Mononuclear cell (primary cell): ENCODE measurements around the gene ANKRD11. TPM values are rescaled to one million over a fixed set of nuclear protein-coding genes. Genes with fewer than 3 reads are reported as not detected.
"Not testable (repeated sequence)": the region's sequence is repeated elsewhere in the genome, so short reads cannot be mapped to it uniquely, and the experiment has no call there.

Source experiments
- H3K27me3 ChIP-seq: 2 replicates; pipeline ENCODE4 v1.6.0; 2011; ENCODE audit warnings: low read length, control low read depth; ENCODE audit not compliant: insufficient read depth
- H3K4me1 ChIP-seq: 2 replicates; pipeline ENCODE4 v1.5.1; 2011; ENCODE audit warnings: mild to moderate bottlenecking, low read length, control low read depth; ENCODE audit not compliant: insufficient read depth
- H3K4me3 ChIP-seq: 2 replicates; pipeline ENCODE4 v1.5.1; 2011; ENCODE audit warnings: mild to moderate bottlenecking, low read length, moderate library complexity
- H3K9me3 ChIP-seq: 2 replicates; pipeline ENCODE4 v1.5.1; 2011; ENCODE audit warnings: low read depth, mild to moderate bottlenecking, control low read depth, low read length
- total RNA-seq: library from RNA; depleted of rRNA; stranded (reverse); fragments of >200 nt; gene quantifications from one replicate; pipeline ENCODE4 v1.2.3, GENCODE V29; 2012

Gene ANKRD11
- total RNA-seq, 1 donor = 110 TPM

DNA sequence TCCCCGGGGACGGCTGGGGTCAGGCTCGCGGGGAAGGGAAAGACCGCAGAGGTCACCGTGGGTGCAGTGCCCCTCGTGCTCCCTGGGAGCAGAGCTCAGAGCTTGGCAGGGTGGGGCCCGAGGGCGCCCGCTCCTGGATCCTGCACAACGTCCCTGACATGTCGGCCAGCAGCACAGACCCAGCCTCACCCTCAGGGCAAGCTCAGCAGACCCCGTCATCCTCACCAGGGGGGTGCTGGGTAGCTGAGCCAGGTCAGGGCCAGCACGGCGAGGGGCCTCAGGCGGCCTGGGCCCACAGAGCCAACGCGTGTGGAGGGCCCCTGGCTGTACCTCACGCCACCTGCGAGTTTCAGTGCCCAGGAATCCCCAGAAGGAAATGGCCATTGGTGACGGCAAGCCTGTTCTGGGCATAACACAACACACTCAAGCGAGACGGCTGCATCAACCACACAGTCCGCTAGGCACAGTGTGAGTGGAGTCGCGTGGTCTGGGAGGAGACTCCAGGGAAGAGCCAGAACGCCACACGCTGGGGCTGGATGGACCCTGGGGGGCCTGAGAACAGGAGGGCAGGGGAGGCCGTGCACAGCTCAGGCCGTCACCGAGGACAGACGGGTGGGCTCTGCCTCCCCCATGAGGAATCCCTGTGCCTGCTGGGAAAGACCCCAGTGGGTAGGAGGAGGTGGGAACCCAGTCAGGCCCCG is 212.6 kb downstream of the ANKRD11 start:
- Histone ChIP-seq H3K4me1 (no peaks in the 10 kb centered on the region), H3K4me3 (no peak overlapping the region), H3K9me3 (no peaks in the 10 kb centered on the region), H3K27me3 (no peaks in the 10 kb centered on the region)

DNA sequence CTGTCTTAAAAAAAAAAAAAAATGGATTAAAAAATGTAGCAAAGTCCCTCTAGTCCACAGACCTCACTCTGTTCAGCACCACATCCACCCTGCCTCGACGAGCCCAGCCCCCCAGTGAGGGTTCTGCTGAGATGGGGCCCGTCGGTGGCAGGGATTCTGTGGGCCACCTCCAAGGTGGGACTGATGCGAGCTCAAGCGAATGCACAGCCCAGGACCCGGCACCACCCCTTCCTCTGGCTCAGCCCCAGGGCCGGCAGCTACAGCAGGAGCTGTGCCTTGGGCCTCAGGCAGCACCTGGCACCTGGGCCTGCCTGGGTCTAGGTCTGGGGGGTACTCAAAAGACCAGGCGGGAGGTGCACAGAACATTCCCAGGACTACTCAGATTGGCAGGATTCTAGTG is 213.3 kb downstream of the ANKRD11 start:
- H3K27me3 ChIP-seq = no peaks in the 10 kb centered on the region
- no peak overlapping the region for H3K4me3 ChIP-seq
- no peaks in the 10 kb centered on the region for H3K9me3 ChIP-seq
- H3K4me1 ChIP-seq = no peaks in the 10 kb centered on the region

DNA sequence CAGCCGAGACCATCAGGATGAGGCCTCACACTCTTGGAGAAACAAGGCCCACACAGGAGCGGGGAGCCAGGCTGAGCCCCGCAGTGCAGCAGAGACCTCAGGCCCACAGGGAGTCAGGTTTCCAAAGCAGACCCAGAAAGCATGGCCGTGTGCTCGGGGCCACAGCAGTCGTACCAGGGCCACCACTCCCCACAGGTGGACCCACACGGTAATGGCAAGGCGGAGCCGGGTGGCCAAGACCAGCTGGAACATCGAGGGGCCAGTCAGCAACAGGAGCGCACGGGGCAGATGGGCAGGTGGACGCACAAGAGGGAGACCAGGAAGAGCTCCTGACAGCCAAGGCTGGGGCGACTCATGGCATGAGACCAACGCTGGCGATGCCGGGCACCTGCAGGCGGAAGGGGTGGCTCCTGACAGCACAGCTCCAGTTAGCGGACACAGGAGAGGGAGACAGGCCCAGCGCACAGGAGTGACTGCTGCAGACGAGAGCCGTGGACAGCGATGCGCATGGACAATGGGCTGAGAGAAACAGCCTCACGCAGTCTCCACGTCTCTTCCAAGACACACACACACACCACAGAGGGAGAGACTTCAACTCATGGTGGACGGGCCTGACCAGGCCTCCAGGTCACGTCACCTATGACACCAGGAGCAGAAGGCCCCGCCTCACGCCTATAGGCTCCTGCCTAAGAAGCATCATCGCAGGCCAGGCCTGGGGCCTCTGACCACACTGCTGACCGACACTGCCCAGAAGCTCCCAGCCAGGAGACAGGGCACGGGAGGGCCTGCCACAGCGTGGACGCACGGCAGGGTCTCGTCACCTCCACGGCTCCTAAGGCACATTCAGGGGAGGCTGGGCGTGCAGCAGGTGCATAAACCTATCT is 214.3 kb downstream of the ANKRD11 start:
- H3K27me3 ChIP-seq = no peaks in the 10 kb centered on the region
- no peaks in the 10 kb centered on the region for H3K4me1 ChIP-seq
- H3K9me3 ChIP-seq = no peaks in the 10 kb centered on the region
- H3K4me3 ChIP-seq = no peak overlapping the region

DNA sequence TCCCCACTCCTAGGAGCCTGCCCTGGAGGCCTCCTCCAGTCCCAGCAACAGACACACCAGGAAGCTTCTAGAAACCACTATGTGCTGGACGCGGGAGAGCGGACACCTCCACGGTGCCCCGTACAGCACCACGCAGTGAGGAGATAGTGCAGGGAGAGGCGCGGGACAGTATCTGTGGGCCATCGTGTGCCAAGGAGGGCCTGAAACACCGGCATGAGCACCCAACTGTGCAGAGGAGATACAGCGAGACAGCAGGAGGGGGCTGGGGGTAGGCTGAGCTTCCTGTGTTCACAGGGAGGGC is 215.1 kb downstream of the ANKRD11 start:
- no peaks in the 10 kb centered on the region for H3K4me1 ChIP-seq
- no peaks in the 10 kb centered on the region for H3K9me3 ChIP-seq
- no peak overlapping the region for H3K4me3 ChIP-seq
- no peaks in the 10 kb centered on the region for H3K27me3 ChIP-seq

DNA sequence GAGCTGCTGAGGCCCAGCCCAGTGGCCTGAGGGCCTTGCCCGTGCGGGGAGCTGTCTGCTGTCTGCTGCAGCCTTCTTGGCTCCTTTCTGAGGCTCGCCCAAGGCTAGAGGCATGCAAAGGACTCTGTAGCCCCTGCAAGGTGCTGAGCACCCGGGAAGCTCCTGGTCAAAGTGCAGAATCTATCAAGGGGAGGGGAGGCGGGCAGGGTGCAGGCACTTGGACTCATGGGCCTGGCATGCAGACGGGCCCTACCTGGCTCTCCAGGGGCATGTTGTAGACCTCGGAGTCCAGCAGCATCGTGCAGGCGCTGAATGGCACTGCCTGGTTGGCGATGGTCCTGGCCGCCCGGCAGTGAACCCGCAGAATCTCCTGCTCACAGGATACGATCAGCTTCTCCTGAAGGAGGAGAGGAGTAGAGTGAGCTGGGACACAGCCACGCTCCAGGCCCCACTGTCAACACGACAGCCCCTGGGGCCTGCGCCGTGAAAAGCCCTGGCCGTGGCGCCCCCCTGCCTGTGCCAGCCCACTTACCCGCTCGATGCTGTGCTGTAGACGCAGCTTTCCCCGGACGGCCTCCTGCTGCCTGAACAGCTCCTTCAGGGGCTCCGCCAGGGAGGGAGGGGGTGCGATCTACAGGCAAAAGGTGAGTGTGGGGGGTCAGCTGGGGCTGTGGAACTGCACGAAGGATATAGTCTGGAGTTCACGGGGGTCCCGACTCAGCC is 215.6 kb downstream of the ANKRD11 start:
- no peaks in the 10 kb centered on the region for H3K27me3 ChIP-seq
- H3K4me1 ChIP-seq = no peaks in the 10 kb centered on the region
- no peaks in the 10 kb centered on the region for H3K9me3 ChIP-seq
- H3K4me3 ChIP-seq = no peak overlapping the region

DNA sequence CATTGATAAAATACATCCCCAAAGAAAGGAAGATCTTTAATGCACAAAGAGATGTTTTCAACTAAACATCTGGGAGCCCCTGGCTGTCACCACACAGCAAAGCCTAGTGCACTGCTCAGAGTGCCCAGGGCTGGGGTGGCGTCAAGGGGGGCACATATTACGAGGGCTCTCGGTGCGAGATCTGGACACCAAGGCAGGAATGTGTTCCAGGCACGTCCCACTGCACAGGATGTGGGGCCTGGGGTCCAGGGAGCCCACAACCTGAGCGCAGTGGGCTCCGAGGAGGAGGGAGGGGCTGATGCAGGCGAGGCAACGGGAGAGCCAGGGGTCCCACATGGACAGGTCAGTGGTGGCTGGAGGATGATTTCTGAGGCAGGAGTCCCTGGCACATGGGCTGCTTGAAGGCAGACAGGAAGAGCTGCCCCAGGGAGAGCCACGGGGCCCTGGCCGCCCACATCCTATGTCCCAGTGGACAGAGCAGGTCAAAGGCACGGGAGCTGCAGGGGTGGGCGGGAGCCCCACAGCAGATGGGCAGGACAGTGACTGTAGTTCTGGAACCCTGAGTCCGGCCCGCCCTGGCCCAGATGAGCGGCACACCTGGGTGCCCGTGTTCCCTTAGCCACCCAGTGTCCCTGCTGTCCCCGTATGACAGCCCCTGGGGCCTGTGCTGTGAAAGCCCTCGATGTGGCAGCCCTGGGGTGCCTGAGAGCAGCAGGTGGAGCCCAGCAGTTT is 216.5 kb downstream of the ANKRD11 start:
- Histone ChIP-seq H3K27me3 (no peaks in the 10 kb centered on the region), H3K4me3 (no peak overlapping the region), H3K9me3 (no peaks in the 10 kb centered on the region), H3K4me1 (no peaks in the 10 kb centered on the region)

DNA sequence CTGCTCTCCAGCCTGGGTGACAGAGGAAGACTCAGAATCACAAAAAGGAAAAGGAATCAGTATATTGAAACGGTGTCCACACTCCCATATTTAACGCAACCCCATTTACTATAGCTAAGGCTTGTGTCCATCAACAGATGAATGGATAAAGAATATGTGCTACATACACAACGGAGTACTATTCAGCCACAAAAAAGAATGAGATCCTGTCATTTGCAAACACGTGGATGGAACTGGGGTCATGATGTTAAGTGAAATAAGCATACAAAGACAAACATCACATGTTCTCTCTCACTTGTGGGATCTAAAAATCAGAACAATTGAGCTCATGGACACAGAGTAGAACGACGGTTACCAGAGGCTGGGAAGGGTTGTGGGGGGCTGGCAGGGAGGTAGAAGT is 217.7 kb downstream of the ANKRD11 start:
- Histone ChIP-seq H3K9me3 (no peaks in the 10 kb centered on the region), H3K4me3 (no peak overlapping the region), H3K4me1 (no peaks in the 10 kb centered on the region), H3K27me3 (no peaks in the 10 kb centered on the region)

DNA sequence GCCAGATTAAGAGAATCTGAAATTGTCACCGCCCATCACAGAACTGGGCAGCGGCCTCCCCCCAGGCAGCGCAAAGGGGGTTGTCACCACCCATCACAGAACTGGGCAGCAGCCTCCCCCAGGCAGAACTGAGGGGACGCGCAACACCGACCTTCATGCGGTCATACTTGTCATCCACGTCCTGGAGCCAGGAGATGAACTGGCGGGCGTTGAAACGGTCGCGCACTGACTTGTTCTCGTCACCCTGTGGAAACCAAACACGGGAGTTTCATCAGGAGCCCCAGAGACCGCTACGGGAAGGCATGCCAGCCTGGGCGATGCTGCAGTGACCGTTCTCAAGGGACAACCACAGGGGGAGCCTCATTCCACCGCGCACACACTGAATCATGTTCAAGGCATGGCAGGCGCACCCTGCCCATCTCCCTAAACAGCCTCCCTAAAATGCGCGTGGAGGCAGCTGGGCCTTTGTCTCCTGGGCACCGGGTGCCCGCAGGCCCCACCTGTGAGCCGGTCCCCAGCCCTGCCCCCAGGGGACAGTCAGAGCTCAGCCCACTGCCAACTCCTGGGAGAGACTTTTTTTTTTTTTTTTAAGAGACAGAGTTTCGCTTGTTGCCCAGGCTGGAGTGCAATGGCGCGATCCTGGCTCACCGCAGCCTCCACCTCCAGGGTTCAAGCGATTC is 219.6 kb downstream of the ANKRD11 start:
- no peak overlapping the region for H3K4me3 ChIP-seq

DNA sequence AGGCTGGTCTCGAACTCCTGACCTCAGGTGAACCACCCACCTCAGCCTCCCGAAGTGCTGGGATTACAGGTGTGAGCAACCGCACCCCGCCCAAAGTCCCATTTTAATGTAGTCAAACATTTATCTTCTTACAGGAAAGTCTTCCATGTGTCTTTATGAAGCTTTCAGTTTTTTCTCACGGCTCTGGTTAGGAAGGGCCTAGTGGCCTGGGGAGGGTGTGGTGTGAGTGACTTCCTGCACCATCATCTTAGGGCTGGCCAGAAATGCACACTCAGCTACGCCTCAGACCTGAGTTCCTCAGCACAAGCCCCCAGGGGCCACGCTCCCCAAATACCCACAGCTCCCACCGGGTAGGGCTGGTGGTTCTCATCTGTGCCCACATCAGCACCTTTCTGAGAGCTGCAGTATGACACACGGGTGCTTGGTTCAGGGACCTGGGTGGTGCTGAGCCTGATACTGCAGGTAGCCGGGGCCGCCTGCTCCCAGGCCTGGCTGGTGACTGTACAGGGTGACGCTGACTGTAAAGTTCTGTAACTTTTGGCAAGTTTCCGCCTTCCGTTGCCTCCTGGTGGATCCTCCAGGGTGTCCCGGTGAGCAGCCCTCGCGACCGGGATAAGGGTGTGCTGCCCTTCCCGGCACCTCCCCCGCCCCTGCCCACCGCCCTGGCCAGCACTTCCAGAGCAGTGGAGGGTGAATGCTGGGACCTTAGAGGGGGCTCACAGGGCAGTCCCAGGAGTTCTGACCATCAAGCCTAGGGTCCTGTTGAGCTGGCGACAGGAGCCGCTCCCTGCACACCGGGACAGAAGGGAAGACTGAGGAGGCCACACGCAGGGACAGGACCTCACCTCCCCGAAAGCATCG is 220.3 kb downstream of the ANKRD11 start:
- Histone ChIP-seq H3K4me1 (no peaks in the 10 kb centered on the region), H3K4me3 (no peak overlapping the region), H3K9me3 (no peaks in the 10 kb centered on the region), H3K27me3 (no peaks in the 10 kb centered on the region)

More for the DNA sequence above, 219.6 kb downstream of the ANKRD11 start:
- no peaks in the 10 kb centered on the region for H3K27me3 ChIP-seq
- no peaks in the 10 kb centered on the region for H3K9me3 ChIP-seq
- H3K4me1 ChIP-seq = no peaks in the 10 kb centered on the region

DNA sequence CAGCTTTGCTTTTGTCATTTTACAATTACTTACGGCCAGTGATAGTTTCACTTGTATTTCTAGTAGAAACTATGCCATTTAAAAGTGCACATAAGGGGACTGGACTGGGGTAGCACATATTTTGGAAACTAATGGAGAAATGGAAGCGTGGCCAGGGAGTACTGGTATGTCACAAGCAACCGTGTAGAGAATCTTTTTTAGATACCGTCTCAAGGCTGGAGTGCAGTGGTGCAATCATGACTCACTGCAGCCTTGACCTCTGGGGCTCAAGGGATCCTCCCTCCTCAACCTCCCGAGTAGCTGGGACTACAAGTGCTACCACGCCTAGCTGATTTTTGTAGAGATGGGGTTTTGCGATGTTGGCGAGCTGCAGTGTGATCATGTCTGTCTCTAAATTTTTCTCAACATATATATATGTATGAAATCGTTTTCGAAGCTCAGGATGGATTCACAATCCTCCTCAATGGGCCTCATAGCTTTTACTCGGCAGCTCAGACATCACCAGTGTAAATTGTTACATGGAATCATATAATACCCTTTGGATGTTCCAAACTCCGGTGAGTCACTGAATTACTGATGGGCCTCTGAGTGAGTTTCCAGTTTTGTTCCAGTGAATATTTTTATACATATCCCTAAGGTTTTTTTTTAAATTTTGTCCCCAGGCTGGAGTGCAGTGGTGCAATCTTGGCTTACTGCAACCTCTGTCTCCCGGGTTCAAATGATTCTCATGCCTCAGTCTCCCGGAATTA is 221.2 kb downstream of the ANKRD11 start:
- H3K27me3 ChIP-seq = no peaks in the 10 kb centered on the region
- no peaks in the 10 kb centered on the region for H3K9me3 ChIP-seq
- no peak overlapping the region for H3K4me3 ChIP-seq
- no peaks in the 10 kb centered on the region for H3K4me1 ChIP-seq

DNA sequence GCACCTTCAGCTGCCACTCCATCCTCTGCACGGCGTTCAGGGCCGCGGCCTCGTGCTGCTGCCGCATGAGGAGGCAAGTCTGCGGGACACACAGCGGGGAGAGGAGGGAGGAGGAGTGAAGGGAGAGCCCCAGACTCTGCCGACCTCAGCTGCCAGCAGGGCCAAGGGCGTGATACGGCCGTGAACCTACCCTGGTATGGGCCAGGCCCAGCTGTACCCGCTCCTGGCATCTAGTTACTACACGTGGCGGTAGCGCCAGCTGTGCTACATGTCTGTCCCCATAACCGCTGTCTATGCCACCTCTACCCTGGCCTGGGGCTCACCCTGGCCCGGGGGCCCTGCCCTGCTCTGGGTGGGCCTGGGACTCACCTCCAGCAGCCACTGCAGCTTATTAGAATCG is 221.8 kb downstream of the ANKRD11 start:
- no peaks in the 10 kb centered on the region for H3K9me3 ChIP-seq
- H3K27me3 ChIP-seq = no peaks in the 10 kb centered on the region
- H3K4me3 ChIP-seq = no peak overlapping the region

DNA sequence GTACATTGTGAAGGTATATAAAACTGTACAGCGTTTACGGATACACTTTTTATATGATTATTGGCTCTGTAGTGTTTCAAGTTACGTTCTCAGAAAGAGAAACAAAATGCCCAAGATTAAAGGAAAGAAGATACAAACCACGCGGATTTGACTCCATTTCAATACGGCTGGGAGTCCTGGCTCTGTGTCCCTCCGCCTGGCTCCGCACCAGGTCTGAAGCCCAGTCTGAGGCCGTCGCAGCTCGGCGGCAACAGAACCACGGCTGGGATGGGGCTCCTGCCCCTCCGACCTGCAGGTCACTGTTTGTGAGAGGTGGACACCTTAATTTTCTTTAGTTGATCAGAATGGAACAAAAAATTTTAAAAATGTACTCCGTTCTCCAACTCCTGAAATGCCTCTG is 222.6 kb downstream of the ANKRD11 start:
- H3K9me3 ChIP-seq, H3K4me3 ChIP-seq, H3K27me3 ChIP-seq, H3K4me1 ChIP-seq: not testable (repeated sequence)

More for the DNA sequence above, 221.8 kb downstream of the ANKRD11 start:
- no peaks in the 10 kb centered on the region for H3K4me1 ChIP-seq

DNA sequence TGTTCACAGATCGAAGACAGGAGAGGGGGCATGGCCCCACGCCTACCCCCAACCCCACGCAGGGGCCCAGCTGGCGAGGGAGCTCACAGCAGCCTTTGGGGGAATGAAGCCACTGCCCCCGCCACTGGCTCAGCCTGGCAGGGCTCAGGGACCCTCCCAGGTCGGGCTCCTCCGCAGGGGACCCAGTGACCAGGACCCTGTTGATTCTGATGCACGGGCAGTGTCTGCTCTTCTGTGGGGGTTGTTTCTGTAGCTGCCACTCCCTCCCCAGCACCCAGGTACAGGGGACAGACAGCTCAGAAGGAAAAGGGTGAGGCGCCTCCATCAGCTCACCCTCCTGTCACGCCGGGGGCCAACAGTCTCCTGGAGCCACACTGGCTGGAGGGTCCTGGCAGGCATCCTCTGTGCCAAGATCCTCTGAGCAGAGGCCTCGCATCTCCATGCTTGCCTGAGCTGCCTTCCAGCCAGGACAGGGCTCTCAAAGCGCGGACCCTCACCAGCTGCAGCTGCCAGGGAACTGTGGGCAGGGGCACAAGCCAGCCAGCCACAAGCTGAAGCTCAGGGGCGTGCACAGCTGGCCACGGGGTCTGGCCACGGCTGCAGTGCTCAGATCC is 223.7 kb downstream of the ANKRD11 start:
- H3K4me1 ChIP-seq = no peaks in the 10 kb centered on the region
- H3K27me3 ChIP-seq = no peaks in the 10 kb centered on the region
- H3K4me3 ChIP-seq = no peak overlapping the region
- H3K9me3 ChIP-seq = no peaks in the 10 kb centered on the region
